AG20443 (cell line): Measurements from ENCODE around the gene EVA1C.

Source experiments
- DNase-seq: peaks from one replicate; pipeline ENCODE4 v3.0.0; 2012; ENCODE audit warnings: low spot score, mixed read lengths

EVA1C gene

DNA sequence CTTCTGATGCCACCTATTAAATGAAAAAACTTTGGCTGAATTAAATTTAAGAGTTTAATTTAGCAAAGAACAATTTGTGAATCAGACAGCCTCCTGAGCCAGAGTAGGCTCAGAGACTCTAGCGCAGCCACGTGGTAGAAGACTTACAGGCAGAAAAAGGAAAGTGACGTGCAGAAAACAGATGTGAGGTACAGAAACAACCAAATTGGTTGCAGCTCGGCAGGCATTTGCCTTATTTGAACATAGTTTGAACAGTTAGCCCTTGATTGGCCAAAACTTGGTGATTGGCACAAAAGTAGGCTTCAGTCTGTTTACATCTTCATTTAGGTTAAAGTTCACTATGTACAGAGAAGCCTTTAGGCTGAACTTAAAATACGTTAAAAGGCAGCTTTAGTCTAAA lies 149.9 kb downstream of the EVA1C start:
- peak; percentile 63 for DNase-seq

DNA sequence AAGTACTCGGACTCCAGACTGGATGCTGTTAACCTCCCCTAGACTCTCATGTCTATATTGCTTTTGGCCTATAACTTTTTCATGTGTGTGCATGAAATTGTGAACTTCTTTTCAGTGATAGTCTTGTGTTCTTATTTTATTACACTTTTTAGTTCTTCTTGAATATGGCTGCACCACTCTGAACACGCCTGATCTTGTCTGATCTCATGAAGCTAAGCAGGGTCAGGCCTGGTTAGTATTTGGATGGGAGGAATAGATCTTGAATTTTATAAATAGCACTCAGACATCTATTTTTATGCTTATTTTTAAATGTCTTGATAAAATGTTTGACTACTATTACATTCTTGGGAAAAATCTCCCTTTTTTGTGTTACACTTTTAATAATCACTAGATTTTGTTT lies 150.4 kb downstream of the EVA1C start:
- no peak for DNase-seq
